Daoy (cell line): ENCODE data around the gene CMAS. TPM values are rescaled to one million over a fixed set of nuclear protein-coding genes. Genes with fewer than 3 reads are reported as not detected.

Source experiments
- DNase-seq: peaks from one replicate; pipeline ENCODE4 v3.0.0-alpha.2; 2015; ENCODE audit warnings: low read depth
- total RNA-seq: library from RNA; depleted of rRNA; stranded (reverse); fragments of >200 nt; shearing (Covaris generic); gene quantifications from 2 replicates; pipeline ENCODE4 v1.2.3, GENCODE V29; 2014; rRNA removed

The CMAS gene
- total RNA-seq, 1 experiment from 2014 or later = 71.3 TPM

GRCh38 chr12:22110176-22110575, 64.2 kb downstream of the CMAS start:
- DNase-seq = no peak

Other genes starting within 250 kb of the CMAS start
- gene ABCC9, start 104.8 kb upstream of the CMAS start, total RNA-seq = 0.03 and 0.06 TPM in 2 replicates